A172 (cell line): ENCODE results near the gene LDLRAD4. TPM values are rescaled to one million over a fixed set of nuclear protein-coding genes. Genes with fewer than 3 reads are reported as not detected.
"Not testable (repeated sequence)": the region's sequence is repeated elsewhere in the genome, so short reads cannot be mapped to it uniquely, and the experiment has no call there.

Source experiments
- DNase-seq: peaks from one replicate; pipeline ENCODE4 v3.0.0-alpha.2; 2015; ENCODE audit warnings: low spot score
- total RNA-seq: library from RNA; depleted of rRNA; stranded (reverse); fragments of >200 nt; shearing (Covaris generic); gene quantifications from 2 replicates; pipeline ENCODE4 v1.2.3, GENCODE V29; 2014

LDLRAD4 gene
- total RNA-seq, 1 experiment from 2014 or later: 5.7 TPM

GRCh38 chr18:13485182-13485581 lies 266.6 kb downstream of the LDLRAD4 start:
- no peak for DNase-seq

GRCh38 chr18:13485604-13486003 lies 267.0 kb downstream of the LDLRAD4 start:
- no peak for DNase-seq

DNA sequence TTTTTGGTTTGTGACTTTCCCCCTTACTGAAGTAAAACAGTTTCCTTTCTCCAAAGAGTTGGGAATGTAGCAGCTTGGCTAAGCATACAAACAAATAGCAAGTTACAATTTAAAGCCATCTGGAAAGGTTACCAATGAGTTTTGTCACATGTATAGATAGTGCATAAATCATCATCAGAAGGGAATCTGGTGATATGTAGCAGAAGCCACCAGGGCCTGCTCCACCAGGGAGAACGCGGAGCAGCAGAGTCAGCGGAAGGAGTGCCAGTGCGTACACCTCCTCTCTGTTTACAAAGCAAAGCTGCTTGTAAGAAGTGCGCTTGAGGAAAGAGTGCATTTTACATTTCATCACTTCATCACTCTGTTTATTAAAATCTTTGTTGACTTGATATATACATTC lies 267.7 kb downstream of the LDLRAD4 start:
- no peak for DNase-seq

GRCh38 chr18:13486686-13487085 lies 268.1 kb downstream of the LDLRAD4 start:
- DNase-seq: no peak

GRCh38 chr18:13487237-13487636 lies 268.7 kb downstream of the LDLRAD4 start:
- no peak for DNase-seq

GRCh38 chr18:13488281-13488929 lies 269.8 kb downstream of the LDLRAD4 start:
- no peak for DNase-seq

DNA sequence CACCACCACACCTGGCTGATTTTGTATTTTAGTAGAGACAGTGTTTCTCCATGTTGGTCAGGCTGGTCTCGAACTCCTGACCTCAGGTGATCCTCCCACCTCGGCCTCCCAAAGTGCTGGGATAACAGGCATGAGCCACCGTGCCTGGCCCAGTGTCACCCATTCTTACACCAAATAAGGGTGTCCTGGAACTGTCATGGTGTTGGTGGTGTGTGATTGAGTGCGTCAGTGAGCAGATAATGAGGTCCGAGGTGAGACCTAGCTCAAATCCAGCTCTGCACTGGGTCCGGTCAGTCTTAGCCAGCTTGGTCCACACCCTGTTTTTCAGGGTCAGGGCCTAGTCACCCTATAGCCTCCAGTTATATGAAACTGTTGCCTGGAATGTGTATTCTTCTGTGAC lies 270.7 kb downstream of the LDLRAD4 start:
- DNase-seq: not testable (repeated sequence)

DNA sequence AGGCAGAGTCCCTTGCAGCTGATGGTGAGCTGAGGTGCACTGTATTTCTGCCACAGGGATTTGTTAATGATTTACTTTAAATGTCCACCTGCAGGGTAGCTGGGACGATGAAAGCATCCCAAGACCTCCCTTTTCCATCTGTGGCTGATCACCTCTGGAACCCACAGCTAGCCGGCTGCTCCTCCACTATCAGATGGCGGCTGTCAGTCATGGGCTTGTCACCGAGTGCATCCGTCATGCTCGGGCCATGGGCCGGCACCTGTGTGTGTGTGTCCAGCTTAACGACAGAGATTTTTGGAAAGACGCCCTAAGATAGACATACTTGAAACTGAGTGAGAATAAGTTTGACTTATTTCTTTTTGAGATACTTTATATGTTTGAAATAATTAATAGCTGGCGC lies 272.6 kb downstream of the LDLRAD4 start:
- no peak for DNase-seq

GRCh38 chr18:13492314-13492713 lies 273.8 kb downstream of the LDLRAD4 start:
- DNase-seq: no peak

DNA sequence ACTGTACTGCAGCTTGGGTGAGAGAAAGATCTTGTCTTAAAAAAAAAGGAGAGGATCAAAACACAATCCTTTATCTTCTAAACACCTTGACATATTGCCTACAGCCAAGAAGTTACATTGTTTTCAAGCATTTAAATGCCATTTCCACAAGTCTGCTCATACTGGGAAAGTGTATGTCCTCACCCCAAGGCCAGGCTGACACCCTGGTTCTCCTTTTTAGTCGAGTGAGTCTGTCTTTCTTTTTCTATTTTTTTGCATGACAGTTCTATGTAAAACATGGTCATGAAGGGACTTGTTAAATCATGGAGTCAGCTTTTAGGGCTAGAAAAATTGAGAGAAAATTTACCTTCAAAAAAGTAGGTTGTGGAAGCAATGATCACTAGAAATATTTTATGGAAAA lies 274.5 kb downstream of the LDLRAD4 start:
- DNase-seq: no peak

DNA sequence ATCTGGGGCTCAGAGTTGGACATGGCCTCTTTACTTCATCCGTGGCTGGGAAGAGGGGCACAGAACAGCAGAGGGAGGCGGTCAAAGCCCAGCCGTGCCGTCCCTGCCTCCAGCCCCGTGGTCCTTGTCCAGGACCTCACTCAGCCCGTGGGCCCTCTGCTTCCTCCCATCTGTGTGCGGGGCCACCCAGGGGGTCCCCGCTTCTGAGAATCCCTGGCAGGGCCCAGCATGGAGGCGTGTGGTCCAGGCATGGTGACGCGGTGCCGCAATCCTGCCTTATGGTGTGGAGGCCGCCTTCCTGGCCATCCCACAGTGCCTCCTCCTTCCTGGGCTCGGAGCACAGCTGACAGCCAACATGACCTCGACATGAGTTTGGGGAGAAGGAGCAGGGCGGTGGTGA lies 275.2 kb downstream of the LDLRAD4 start:
- no peak for DNase-seq

- no peak for DNase-seq
Observed at GRCh38 chr18:13494871-13495445, 276.4 kb downstream of the LDLRAD4 start.

- no peak for DNase-seq
Observed at GRCh38 chr18:13495961-13496360, 277.4 kb downstream of the LDLRAD4 start.

DNA sequence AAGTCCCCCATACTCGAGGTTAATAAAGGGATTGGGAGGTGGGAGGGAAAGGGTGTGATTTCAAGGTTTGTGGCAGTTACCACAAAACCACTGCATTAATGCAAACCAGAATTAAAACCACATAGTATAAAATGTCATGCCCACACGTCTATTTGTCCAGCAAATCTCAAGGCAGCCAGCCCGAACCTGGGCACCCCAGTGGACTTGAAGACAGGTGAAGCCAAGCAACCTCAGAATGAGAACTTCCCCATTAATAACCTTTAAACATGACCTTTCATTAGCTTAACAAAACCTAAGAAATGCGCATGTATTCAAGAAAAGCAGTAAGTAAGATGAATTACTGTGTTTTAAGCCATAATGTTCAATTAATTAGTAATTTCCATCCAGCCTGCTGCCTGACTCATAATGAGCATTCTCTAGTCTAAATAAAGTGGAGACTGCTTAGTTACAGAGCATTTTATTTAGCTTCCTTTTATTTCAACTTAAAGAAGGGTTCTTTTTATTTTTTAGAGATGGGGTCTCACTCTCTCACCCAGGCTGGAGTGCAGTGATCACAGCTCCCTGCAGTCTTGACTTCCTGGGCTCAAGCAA lies 278.2 kb downstream of the LDLRAD4 start:
- no peak for DNase-seq

DNA sequence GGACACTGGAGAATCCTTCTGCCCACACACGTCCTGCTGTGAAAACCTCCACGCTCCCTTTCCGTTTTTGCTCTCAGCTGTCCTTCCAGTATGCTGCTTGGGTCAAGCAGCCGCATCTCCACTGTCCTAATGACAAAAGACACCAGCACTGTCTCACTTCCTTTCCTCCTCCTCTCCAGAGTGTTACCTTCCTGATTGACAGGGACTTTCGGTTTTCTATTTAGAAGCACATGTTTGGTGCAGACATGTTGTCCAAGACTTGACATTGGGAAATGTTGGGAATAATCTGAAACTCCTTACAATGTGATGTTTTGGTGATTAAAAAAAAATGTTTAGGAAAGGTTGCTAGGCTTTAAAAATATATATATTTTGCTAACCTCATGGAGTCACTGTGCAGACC lies 281.2 kb downstream of the LDLRAD4 start:
- no peak for DNase-seq

DNA sequence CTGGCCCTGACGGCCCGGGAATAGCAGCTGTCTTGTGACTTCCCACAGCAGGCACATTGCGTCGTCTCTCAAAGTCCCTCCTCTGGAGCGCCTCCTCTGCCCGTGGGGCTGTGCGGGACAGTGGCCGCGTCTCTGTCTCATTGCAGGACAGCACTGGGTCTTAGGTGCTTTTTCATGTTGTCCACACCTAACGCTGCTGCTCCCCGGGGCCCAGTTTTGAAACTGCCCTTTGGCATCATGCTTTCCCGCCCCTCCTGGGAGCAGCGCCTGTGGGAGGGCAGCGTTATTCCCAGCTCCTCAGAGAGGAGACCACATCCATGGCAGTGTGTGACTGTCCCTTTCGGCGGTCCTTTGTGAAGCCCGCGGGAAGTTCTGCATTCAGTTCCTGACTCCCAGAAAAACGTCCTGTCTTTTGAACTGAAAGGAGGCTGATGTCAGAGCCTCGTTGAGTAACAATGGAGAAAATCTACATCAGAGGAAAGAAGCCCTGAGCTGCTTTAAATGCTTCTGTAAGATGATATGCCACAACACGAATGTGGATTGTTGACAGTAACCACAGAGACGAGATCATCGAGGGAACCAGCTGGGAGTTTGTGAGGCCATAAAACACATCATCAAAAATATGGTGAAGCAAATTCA lies 281.8 kb downstream of the LDLRAD4 start:
- DNase-seq: peak; percentile 50

DNA sequence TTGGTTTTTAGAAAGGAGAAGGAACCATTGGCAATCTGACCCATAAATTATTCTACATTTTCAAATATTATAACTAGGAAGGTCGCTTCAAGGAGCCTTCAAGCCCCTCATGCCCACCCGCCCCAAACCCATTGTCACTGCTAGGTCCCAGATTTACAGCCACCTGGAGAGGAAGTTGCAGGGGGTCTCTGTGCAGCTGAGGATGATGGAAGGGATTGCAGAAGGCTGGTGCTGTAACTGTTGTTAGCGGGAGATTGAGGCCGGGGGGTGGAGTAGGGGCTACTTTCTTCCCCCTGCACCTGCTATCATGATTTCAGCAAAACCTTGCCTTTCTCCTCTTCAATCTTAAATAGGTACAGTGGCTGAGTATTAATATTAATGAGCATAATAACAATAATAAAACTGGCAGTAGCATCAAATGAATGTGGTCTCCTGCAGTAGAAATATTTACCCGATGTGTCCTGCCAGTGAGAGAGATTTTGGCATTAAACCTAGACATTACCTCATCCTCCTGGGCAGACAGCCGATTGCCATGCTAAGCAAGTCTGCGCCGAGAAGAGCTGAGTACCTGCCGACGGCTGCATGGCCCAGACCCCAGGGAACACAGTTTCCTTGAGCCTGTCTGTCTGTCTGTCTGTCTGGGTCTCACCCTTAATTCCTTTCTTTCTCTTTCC lies 282.4 kb downstream of the LDLRAD4 start:
- DNase-seq: peak; percentile 85

DNA sequence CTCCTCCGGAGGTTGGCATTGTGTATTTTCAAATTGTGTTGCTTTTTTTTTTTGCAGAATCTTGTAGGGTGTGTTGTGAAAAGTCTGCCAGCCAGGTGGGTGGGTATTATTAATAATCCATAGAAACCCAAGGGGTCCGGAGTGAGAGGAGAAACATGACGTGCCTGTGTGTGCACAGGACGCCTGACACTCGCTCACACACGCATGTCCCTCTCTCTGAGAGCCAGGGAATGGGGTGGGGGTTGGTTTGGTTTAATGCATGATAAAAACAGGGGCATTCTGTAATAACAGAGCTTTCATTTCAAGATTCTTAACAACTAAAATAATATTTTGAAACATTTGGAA lies 283.0 kb downstream of the LDLRAD4 start:
- DNase-seq: no peak

DNA sequence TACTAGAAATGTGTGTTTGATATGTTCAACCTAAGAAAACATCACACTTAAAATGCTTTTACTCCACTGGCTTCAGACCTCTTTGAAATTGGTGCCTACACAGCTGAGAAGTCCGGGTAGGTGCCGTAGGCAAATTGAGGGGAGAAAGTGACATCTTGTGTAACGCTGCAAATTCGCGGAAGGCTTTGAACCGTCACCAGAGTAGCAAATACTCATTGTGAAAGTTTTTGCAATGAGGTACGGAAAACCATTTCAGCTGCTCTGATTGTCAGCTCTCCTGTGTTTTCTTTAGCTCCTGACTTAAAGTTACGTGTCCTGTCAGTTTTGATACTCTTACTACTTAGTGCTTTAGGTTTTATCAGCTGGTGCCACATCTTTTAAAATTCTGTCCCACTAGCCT lies 283.3 kb downstream of the LDLRAD4 start:
- DNase-seq: no peak

DNA sequence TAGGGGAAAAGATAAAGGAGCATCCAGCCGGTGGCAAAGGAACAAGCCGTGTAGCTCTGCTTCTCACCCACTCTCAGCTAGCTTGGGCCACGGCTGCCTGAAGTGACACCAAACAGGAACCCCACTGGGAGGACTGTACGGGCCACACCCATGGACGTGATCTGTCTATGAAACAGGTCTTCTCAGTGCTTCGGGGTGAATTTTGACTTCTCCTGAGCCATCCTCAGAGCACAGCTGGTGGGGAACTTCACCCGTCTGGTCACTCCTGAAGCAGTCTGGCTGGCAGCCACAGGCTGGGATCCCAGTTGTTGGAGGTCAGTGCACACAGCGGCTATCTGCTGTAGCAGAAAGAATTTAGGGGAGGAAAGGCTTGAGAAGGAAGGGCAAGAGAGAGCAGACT lies 284.0 kb downstream of the LDLRAD4 start:
- peak; percentile 36 for DNase-seq

GRCh38 chr18:13503836-13504235 lies 285.3 kb downstream of the LDLRAD4 start:
- DNase-seq: no peak

DNA sequence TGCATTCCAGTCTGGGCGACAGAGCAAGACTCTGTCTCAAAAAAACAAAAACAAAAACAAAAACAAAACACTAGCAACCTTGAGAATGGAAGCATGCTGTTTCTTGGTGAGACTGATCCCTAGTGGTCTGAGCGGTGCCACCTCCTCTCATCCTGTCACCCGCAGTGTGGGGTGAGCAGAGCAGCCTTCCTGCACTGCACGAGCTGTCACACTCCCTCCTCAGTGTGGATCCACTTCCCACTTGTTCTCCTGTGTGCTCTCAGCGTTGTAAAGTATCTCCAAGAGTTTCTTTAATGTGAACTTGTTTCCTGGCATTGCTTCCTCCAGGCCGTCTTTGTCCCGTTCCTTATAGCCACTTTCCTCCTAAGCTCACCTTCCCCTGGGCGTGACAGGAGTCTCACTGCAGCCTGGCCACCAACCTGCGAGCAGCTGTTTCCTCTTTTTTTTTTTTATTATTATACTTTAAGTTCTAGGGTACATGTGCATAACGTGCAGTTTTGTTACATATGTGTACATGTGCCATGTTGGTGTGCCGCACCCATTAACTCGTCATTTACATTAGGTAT lies 287.3 kb downstream of the LDLRAD4 start:
- no peak for DNase-seq
